Sigmoid colon (tissue), 4 donors: ENCODE results near the gene SLC6A1.

Source experiments
- CTCF ChIP-seq, 4 experiments: fragments of 450-650 bp in 3 of 4; fragments of 200-600 bp in 1 of 4; IDR thresholded peaks; one replicate each; pipeline ENCODE4 v1.5.1; 2016 to 2019; ENCODE audit warnings: antibody characterized with exemption in 4 of 4, mild to moderate bottlenecking in 3 of 4, moderate library complexity in 2 of 4
- POLR2AphosphoS5 ChIP-seq, 4 donors: sonication (generic); formaldehyde crosslinking; IDR thresholded peaks; one replicate each; pipeline ENCODE4 v1.6.1; 2017; ENCODE audit warnings: antibody characterized with exemption in 4 of 4

- TF ChIP-seq CTCF (IDR thresholded peaks at IDR 0.05) (no peak), POLR2AphosphoS5 (IDR thresholded peaks at IDR 0.05) (no peak)
Observed at GRCh38 chr3:10976770-10977169, 15.8 kb upstream of the SLC6A1 start.
